Fibroblast of skin of left quadriceps (primary cell): ENCODE results near the gene AATK.

Source experiments
- DNase-seq, 2 experiments: peaks; one replicate each; pipeline ENCODE4 v3.0.0-alpha.2; 2013; ENCODE audit warnings: low read depth in 2 of 2

The AATK gene

GRCh38 chr17:81195941-81196495 lies 30.0 kb upstream of the AATK start:
- no peak for DNase-seq

GRCh38 chr17:81194941-81195901 lies 29.2 kb upstream of the AATK start:
- no peak for DNase-seq

DNA sequence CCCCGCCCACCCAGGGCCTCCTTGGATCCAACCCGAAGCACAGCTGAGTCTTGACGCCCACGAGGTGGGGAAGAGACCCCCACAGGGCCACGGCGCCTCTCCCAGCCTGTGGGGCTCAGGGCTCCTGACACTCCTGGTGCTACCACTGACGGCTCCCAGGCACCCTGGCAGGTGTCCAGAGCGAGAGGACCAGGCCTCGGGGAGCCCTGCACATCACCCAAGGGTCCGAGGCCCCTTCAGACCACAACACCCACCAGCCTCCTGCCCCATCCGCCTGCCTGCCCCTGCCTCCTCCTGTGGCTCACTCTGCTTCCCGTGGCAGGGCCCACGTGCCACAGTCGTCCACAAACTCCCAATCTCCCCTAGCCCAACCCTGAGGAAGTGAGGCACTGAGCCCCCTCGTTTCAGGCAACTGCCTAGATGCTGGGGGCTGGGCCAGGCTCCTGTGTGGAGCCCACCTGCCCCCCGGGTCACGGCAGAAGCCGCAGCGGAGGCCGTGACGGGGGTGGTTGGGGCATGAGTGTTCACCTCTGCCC lies 28.3 kb upstream of the AATK start:
- DNase-seq: no peak

DNA sequence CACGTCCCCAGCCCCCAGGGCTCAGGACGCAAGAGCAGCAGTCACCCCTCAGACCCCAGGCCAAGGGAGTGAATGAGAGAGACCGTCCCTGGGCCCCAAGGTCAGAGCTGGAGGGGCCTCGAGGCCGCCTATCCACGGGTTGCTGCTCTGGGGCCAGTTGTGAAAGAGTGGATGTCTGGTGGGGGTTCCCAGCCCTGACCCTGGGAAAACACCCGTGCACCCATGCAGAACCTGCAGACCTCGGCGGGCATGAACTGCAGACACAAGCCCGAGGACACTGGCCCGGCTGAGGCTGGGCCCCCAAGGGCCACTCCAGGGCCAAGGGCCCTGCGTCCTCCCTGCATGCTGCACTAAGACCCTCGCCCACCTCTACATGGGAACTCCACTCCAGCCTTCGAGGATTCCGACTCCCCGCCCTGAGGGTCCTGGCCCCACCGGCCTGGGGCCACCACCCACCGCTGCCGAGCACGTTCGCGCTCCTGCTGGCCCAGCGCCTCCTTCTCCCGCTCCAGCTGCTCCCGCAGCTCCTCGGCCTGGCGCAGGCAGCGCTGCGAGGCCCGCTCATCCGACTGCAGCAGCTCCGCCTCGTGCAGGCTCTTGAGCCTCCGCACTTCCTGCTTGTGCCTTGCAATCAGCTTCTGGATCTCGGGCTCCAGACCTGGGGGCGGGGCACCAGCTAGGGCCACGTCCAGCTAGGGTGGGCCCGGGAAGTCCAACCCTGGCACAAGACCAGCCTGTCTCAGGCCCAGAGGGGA lies 27.6 kb upstream of the AATK start:
- no peak for DNase-seq

- DNase-seq: no peak
Observed at GRCh38 chr17:81193051-81193410, 27.0 kb upstream of the AATK start.

GRCh38 chr17:81192386-81193050 lies 26.5 kb upstream of the AATK start:
- no peak for DNase-seq

- DNase-seq: no peak
Observed at GRCh38 chr17:81191646-81192045, 25.6 kb upstream of the AATK start.

DNA sequence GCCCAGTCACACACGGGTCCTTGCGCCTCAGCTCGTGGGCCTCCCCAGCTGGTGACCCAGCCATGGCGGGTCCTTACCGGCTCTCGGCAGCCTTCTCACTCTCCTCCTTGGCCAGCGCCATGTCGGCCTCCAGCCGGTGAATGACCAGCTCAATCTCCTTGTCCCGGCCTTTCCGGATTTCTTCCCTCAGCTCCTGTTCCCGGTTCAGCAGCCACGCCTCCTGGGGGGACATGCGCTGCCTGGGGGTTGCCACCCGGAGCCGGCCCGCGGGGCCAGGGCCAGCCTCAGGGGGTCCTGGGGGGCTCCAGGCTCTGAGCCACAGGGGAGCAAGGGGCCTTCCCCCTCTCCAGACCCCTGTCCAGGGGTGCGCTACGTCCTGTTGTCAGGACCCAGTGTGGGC lies 25.1 kb upstream of the AATK start:
- no peak for DNase-seq

DNA sequence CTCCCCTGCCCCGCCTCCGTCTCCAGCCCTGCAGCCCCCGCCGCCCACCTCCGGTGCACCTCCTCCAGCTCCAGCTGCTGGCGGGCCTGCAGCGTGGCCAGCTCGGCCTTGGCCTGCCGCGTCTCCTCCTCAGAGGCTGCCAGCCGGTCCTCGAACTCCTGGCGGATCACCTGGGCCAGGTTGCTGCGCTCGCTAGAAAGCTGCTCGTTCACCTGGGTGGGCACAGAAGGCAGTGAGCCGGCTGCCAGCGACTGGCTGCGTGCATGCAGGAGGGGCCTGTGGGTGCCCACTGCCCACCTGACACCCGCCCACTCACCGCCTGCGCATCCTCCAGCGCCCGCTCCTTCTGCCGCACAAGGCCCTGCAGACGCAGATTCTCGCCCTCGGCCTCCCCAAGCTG lies 24.6 kb upstream of the AATK start:
- no peak for DNase-seq

DNA sequence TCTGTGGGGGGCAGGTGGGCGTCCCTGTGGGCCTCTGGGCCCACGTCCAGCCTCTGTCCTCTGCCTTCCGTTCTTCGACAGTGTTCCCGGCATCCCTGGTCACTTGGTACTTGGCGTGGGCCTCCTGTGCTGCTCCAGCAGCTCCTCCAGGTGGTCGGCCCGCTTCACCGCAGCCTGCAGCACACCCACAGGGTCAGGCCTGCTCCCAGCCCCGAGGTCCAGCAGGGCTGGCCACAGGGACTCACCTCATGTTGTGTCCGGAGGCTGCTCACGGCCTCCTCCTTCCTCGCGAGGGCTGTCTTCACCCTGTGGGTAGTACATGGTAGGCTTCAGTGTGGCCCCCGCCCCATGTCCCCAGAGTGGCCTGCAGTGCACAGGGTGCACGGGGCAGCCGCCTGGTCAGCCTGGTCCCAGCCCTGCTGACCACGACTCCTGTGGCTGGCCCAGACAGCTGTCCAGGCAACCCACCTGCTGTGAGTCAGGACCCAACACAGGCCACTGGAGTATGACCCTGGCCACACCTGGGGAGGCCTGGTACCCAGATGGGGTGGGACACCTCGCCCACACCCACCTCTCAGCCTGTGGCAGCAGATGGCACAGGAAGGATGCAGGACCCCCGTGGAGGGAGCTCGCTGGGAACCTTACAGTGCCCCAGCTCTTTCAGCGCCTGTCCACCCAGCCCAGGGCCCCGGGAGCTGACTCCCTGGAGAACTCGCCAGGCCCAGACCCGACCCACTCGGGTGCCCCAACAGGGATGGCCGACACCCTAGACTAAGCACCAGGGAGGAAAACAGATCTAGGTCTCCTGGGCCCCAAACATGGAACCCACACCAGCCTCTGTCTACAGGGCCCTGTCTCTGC lies 23.9 kb upstream of the AATK start:
- no peak for DNase-seq

DNA sequence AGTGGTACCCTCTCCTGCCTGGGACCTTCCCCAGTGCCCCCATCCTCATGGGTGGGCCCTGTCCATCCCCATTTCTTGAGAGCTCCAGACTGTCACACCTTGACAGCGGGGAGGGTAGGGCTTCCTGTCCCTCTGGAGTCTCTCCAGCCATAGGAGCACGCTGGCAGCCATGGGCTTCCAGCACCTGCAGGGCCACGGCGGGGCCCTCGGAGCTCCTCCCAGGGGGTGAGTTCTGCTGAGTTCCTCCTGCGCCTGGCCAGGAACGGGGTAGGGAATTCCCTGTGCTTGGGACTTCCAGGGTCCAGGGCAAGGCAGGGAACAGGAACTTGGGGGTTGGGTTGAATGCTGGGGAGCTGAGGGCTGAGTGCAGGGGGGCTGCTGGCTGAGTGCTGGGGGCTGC lies 23.0 kb upstream of the AATK start:
- DNase-seq: no peak

DNA sequence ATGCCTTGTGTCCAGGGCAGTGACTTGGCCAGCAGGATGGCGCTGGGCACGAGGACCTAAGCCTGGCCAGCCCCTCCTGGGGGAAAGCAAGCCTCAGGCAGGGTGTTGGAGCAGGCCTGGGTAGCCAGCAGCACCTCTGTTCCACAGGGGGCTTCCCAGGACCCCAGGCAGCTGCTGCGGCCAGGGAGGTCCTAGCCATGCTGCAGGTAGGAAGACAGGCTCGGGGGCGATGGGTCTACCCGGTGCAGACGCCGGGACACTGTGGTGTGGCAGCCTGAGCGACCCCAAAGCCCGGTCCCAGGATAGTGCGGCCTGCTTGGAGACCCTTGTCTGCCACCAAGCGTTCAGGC lies 22.4 kb upstream of the AATK start:
- DNase-seq: no peak

- no peak for DNase-seq
Observed at GRCh38 chr17:81187586-81188490, 21.8 kb upstream of the AATK start.

- no peak for DNase-seq
Observed at GRCh38 chr17:81187120-81187519, 21.1 kb upstream of the AATK start.

GRCh38 chr17:81186203-81186602 lies 20.2 kb upstream of the AATK start:
- no peak for DNase-seq

DNA sequence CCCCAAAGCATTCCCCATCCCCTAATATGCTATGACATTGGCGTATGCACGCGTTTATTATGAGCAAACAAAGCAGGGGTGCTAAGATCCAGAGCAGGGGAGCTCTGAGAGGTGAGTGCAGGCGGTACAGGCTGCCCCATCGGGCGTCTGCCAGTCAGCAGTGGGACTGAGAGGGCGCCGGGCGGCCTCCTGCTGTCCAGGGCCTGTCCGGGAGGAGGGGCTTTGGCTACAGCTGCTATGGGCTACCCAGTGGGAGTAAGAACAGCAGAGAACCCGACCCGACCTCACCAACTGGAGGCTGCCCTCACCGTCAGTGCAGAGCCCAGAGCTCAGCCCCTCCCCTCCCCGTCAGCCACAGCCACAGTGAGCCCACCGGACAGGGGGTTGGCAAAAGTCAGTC lies 18.5 kb upstream of the AATK start:
- DNase-seq: no peak

- no peak for DNase-seq
Observed at GRCh38 chr17:81183807-81184206, 17.8 kb upstream of the AATK start.

DNA sequence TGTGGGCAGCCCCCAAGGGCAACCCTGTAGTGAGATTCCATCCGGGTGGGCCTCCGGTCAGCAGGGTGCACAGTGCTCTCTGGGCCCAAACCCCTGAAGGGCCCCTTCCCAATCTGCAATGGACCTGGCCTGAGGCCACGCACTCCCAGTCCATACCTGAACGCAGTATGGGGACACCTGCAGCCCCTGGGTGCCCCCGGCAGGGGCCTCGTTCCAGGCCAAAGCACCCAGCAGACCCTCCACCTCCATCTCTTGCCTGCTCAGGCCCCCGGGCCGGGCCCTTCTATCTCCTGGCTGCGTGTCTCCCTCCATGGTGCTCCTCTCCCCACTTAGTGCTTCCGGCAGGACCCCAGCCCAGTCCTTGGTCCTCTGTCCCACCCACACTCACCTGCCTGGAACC lies 17.3 kb upstream of the AATK start:
- no peak for DNase-seq

- DNase-seq: no peak
Observed at GRCh38 chr17:81182596-81182995, 16.6 kb upstream of the AATK start.

DNA sequence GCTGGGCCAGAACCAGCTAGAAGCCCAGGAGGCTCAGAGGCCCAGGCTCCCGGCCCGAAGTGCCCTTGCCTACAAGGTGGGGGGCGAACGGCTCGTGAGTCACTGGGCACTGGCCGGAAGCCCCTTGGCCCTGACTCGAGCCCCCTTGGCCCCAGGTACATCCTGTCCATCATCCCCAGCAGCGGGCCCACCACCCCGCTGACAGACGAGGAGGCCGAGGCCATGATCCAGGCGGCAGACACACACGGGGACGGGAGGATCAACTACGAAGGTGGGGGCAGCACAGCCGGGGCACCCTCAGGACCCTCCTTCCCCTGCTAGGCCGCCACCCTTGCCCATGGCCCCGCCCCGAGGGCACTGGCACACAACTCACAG lies 15.8 kb upstream of the AATK start:
- DNase-seq: no peak
